ENCODE measurements around the gene DOCK7.

Gene DOCK7

GRCh38 chr1:62405247-62405646 is 282.9 kb downstream of the DOCK7 start:
- no peak for DNase-seq
